CD8-positive, alpha-beta memory T cell (primary cell): ENCODE measurements around the gene ANKRD50. TPM values are rescaled to one million over a fixed set of nuclear protein-coding genes. Genes with fewer than 3 reads are reported as not detected.

Source experiments
- CTCF ChIA-PET: fragments of 350-600 bp; sonication (Branson Sonifier 250); formaldehyde crosslinking; loops from one replicate; lab custom pipeline; 2021; ENCODE audit warnings: antibody characterized with exemption; lab: Charles Lee
- POLR2A ChIA-PET: fragments of 350-600 bp; sonication (Branson Sonifier 250); formaldehyde crosslinking; loops from one replicate; lab custom pipeline; 2021; ENCODE audit warnings: antibody characterized with exemption; lab: Charles Lee
- DNase-seq, 5 donors: peaks; one replicate each; pipeline versions ENCODE4 v3.0.0 to v3.0.0-alpha.2; 2020 to 2022; ENCODE audit warnings: mixed read lengths in 1 of 5
- H3K27ac ChIP-seq: one replicate; pipeline ENCODE4 v1.7.0; 2013; ENCODE audit warnings: low read depth, mild to moderate bottlenecking, low read length, moderate library complexity
- H3K27me3 ChIP-seq: 2 replicates; pipeline ENCODE4 v1.7.0; 2013; ENCODE audit warnings: low read length, mild to moderate bottlenecking; ENCODE audit not compliant: insufficient read depth, poor library complexity, severe bottlenecking
- H3K36me3 ChIP-seq: 2 replicates; pipeline ENCODE4 v1.7.0; 2013; ENCODE audit warnings: mild to moderate bottlenecking, low read length, moderate library complexity; ENCODE audit not compliant: insufficient read depth
- H3K4me1 ChIP-seq: 2 replicates; pipeline ENCODE4 v1.7.0; 2013; ENCODE audit warnings: mild to moderate bottlenecking, low read length, moderate library complexity; ENCODE audit not compliant: insufficient read depth
- H3K4me3 ChIP-seq: 2 replicates; pipeline ENCODE4 v1.7.0; 2013; ENCODE audit warnings: mild to moderate bottlenecking, low read length
- H3K9me3 ChIP-seq: 2 replicates; pipeline ENCODE4 v1.7.0; 2013; ENCODE audit warnings: mild to moderate bottlenecking, low read length
- H3K27ac Mint-ChIP-seq, 8 donors: one replicate each; pipeline ENCODE4 v1.8.0; 2020 to 2021; ENCODE audit warnings: mixed read lengths in 8 of 8, mild to moderate bottlenecking in 6 of 8, inconsistent platforms in 3 of 8, moderate library complexity in 3 of 8
- H3K27me3 Mint-ChIP-seq, 2 donors: one replicate each; pipeline ENCODE4 v1.8.0; 2020 to 2021; ENCODE audit warnings: mixed read lengths in 2 of 2, mild to moderate bottlenecking in 1 of 2, moderate library complexity in 1 of 2
- H3K36me3 Mint-ChIP-seq, 3 donors: one replicate each; pipeline ENCODE4 v1.8.0; 2020 to 2021; ENCODE audit warnings: mixed read lengths in 3 of 3, inconsistent platforms in 1 of 3, mild to moderate bottlenecking in 1 of 3
- H3K4me1 Mint-ChIP-seq, 3 donors: one replicate each; pipeline ENCODE4 v1.8.0; 2020 to 2021; ENCODE audit warnings: mixed read lengths in 3 of 3, inconsistent platforms in 1 of 3, mild to moderate bottlenecking in 1 of 3
- H3K4me3 Mint-ChIP-seq, 7 donors: one replicate each; pipeline ENCODE4 v1.8.0; 2020 to 2021; ENCODE audit warnings: mixed read lengths in 7 of 7, mild to moderate bottlenecking in 6 of 7, moderate library complexity in 4 of 7, inconsistent platforms in 2 of 7
- H3K9me3 Mint-ChIP-seq, 5 donors: one replicate each; pipeline ENCODE4 v1.8.0; 2020 to 2022; ENCODE audit warnings: mixed read lengths in 5 of 5, mild to moderate bottlenecking in 3 of 5, moderate library complexity in 2 of 5, inconsistent platforms in 1 of 5
- polyA plus RNA-seq: library from polyadenylated mRNA; unstranded; fragments of 300-500 nt; fragmentation: Illumina TruSeq; gene quantifications from one replicate; pipeline ENCODE4 v1.2.3, GENCODE V29; 2021
- total RNA-seq, 2 experiments: library from RNA; stranded (reverse); gene quantifications; one replicate each; pipeline ENCODE4 v1.2.3, GENCODE V29; 2021

Gene ANKRD50
- total and polyA plus RNA-seq, 3 experiments from 2014 or later = 0.15 to 0.20 (median 0.16) TPM

DNA sequence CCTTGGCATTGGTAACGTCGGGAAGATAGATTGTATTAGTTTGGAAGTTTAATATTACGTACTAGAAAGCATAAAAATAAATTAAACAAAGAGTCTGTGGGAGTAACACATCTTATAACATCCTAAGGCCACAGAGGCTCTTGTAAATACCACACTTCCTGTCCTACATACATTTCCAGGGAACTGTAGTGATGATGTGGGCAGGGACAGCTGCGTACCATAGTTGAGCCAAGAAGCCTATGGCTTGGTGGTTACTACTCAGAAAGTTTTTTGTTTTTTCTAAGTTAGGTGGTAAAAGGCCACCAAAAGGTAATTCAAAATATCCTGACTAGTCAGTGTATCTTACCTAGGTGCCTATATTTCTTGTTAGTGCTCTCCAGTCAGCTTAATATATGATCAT lies 4.6 kb upstream of the ANKRD50 start:
- Mint-ChIP-seq H3K36me3 (no peaks in the 10 kb centered on the region), H3K4me3 (no peak overlapping the region), H3K27me3 (peaks cover 1 to 15% of the 10 kb centered on the region in 2 donors), H3K9me3 (peaks cover 0 to 4% (median 0%) of the 10 kb centered on the region in 5 donors), H3K27ac (no peak overlapping the region), H3K4me1 (peaks cover 8 to 9% (median 8%) of the 10 kb centered on the region in 3 donors)
- no peak for DNase-seq
- H3K27ac ChIP-seq = no peak overlapping the region
- H3K4me1 ChIP-seq = no peaks in the 10 kb centered on the region
- POLR2A ChIA-PET = no interaction called here
- CTCF ChIA-PET = no interaction called here
- H3K9me3 ChIP-seq = no peaks in the 10 kb centered on the region
- no peak overlapping the region for H3K4me3 ChIP-seq
- H3K36me3 ChIP-seq = no peaks in the 10 kb centered on the region
- H3K27me3 ChIP-seq = no peaks in the 10 kb centered on the region

DNA sequence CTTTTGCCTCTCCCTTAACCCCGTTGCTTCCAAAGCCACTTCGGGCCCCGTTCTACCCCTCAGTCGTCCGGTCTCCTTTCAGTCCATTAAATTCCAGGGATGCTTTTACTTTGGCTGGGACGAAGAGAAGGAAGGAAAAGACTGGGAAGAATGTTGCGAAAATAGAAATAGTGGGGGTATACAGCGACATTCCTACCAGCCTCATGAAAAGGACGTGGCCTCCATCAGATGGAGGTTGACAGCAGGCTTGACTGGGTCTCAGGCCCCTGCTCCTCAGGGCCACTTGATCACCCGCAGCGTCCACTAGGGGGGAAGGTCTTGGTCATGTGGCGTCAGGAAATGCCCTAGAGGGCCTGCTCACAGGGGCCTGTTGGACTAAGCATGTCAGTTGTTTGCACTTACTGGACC lies 657 bp upstream of the ANKRD50 start:
- Histone ChIP-seq H3K27ac (no peak overlapping the region), H3K4me3 (peak overlapping the region; percentile 53), H3K27me3 (no peaks in the 10 kb centered on the region), H3K36me3 (no peaks in the 10 kb centered on the region), H3K9me3 (no peaks in the 10 kb centered on the region), H3K4me1 (peaks cover 9% of the 10 kb centered on the region)
- CTCF ChIA-PET = no interaction called here
- Mint-ChIP-seq H3K27ac (peak overlapping the region in 5 of 8 donors; percentile 9 to 82 (median 63)), H3K9me3 (peaks cover 0 to 7% (median 0%) of the 10 kb centered on the region in 5 donors), H3K36me3 (no peaks in the 10 kb centered on the region), H3K27me3 (peaks cover 1 to 18% of the 10 kb centered on the region in 2 donors), H3K4me3 (peak overlapping the region; percentile 43 to 91 (median 78)), H3K4me1 (peaks cover 8 to 9% (median 8%) of the 10 kb centered on the region in 3 donors)
- POLR2A ChIA-PET = no interaction called here
- peak in 2 of 5 donors; percentile 13 to 43 for DNase-seq

DNA sequence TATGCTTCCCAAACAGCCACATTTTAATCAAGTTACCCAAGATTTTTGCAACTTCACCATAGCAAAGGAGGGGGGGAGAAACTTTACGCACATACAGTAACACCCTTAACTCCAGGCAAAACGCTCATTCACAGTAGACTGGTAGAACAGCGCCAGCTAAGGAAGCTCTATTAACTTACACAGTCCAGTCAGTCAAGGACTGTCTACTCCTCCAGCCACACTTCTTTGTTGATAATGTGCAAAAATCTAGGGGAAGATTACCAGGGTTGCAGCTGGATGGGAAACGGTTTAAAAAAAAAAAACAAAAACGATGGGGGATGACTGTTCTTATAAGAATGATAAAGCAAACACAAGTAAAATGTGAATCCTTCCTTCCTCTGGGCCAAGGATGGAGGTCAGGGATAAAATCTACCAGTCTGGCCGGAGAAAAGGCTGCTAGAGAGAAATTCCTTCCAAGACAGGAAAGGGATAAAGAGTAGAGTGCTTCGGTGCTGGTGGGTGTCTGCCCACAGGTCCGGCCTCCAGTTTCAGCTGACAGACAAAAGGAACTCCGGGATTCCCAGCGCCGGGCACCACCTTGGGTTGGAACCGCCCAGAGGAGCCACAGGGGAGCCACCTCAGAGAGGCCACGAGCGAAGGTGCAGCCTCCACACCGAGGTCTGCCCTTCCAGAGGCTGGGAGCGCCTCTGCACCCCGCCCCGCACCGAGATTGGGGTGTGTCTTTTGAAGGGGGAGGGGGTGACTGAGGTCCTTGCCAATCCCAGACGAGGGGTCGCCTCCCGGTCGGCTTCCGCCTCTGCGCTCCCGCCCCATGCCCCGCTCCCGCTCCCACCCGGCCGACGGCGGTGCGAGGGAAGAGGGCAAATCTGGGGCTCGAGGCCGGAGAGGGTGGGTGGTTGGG lies 811 bp downstream of the ANKRD50 start:
- no peaks in the 10 kb centered on the region for H3K36me3 ChIP-seq
- H3K4me1 Mint-ChIP-seq = peaks cover 8 to 9% (median 8%) of the 10 kb centered on the region in 3 donors
- peak overlapping the region; percentile 34 for H3K4me3 ChIP-seq
- no peaks in the 10 kb centered on the region for H3K9me3 ChIP-seq
- H3K27me3 Mint-ChIP-seq = peaks cover 1 to 18% of the 10 kb centered on the region in 2 donors
- no peak overlapping the region for H3K4me3 Mint-ChIP-seq
- peak overlapping the region; percentile 28 for H3K27ac ChIP-seq
- no peaks in the 10 kb centered on the region for H3K36me3 Mint-ChIP-seq
- H3K27me3 ChIP-seq = no peaks in the 10 kb centered on the region
- POLR2A ChIA-PET = no interaction called here
- H3K9me3 Mint-ChIP-seq = peaks cover 0 to 7% (median 0%) of the 10 kb centered on the region in 5 donors
- DNase-seq = peak in 3 of 5 donors; percentile 3 to 40 (median 8)
- CTCF ChIA-PET = no interaction called here
- no peak overlapping the region for H3K27ac Mint-ChIP-seq
- peaks cover 9% of the 10 kb centered on the region for H3K4me1 ChIP-seq

- Mint-ChIP-seq H3K4me3 (no peak overlapping the region), H3K9me3 (peaks cover 0 to 7% (median 0%) of the 10 kb centered on the region in 5 donors), H3K27me3 (peaks cover 0 to 14% of the 10 kb centered on the region in 2 donors), H3K27ac (no peak overlapping the region), H3K4me1 (peaks cover 8 to 9% (median 8%) of the 10 kb centered on the region in 3 donors), H3K36me3 (no peaks in the 10 kb centered on the region)
- Histone ChIP-seq H3K27ac (peak overlapping the region; percentile 20), H3K9me3 (no peaks in the 10 kb centered on the region), H3K4me3 (no peak overlapping the region), H3K4me1 (peaks cover 9% of the 10 kb centered on the region), H3K36me3 (no peaks in the 10 kb centered on the region), H3K27me3 (no peaks in the 10 kb centered on the region)
- ChIA-PET CTCF (no interaction called here), POLR2A (no interaction called here)
- DNase-seq = no peak
These were observed 1.6 kb downstream of the ANKRD50 start for GRCh38 chr4:124710911-124711310.

DNA sequence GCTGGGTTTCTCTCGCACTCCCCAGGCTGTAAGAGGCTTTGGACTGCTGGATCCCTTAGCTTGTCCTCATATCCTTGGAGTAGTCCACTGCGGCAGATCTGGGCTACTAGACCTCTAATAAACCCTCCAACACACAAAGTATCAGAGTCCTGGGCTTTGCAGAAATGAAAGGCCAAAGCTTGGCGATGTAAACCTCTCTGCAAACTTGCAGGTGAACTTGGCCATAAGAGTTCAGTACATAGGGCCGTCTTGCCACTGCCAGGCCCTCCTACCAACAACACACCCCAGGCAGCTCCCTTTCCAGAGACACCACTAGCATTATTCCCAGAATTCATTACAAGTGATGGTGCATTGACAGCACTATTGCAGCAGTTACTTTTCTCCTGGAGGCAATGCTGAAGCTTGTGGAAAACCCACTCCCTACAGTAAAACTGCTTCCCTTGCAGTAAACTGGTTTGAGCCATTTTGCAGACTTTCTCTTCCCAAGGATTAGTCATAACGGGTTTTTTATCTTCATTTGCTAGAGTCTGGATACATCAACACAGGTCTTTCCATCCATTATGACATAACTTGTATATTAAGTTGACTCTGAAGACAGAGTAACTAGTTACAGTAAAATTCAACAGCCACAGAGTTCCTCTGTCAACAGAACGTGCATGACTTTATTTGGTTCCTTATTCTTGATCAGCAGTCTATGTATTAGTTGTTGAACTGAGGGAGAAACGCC lies 2.4 kb downstream of the ANKRD50 start:
- H3K27me3 Mint-ChIP-seq = peaks cover 0 to 14% of the 10 kb centered on the region in 2 donors
- no peak overlapping the region for H3K27ac ChIP-seq
- ChIA-PET POLR2A (no interaction called here), CTCF (no interaction called here)
- no peaks in the 10 kb centered on the region for H3K36me3 Mint-ChIP-seq
- H3K4me3 Mint-ChIP-seq = no peak overlapping the region
- H3K4me1 ChIP-seq = peaks cover 9% of the 10 kb centered on the region
- H3K4me3 ChIP-seq = no peak overlapping the region
- H3K36me3 ChIP-seq = no peaks in the 10 kb centered on the region
- H3K27ac Mint-ChIP-seq = no peak overlapping the region
- peaks cover 0 to 7% (median 0%) of the 10 kb centered on the region in 5 donors for H3K9me3 Mint-ChIP-seq
- no peak for DNase-seq
- no peaks in the 10 kb centered on the region for H3K27me3 ChIP-seq
- H3K4me1 Mint-ChIP-seq = peaks cover 8 to 9% (median 8%) of the 10 kb centered on the region in 3 donors
- no peaks in the 10 kb centered on the region for H3K9me3 ChIP-seq

GRCh38 chr4:124708517-124709300 lies 3.8 kb downstream of the ANKRD50 start:
- ChIA-PET POLR2A (no interaction called here), CTCF (no interaction called here)
- Mint-ChIP-seq H3K9me3 (peaks cover 0 to 7% (median 0%) of the 10 kb centered on the region in 5 donors), H3K4me1 (peaks cover 8% of the 10 kb centered on the region in 3 donors), H3K27ac (no peak overlapping the region), H3K36me3 (no peaks in the 10 kb centered on the region), H3K4me3 (no peak overlapping the region), H3K27me3 (peaks cover 2 to 12% of the 10 kb centered on the region in 2 donors)
- H3K9me3 ChIP-seq = no peaks in the 10 kb centered on the region
- no peak overlapping the region for H3K4me3 ChIP-seq
- H3K4me1 ChIP-seq = peaks cover 9% of the 10 kb centered on the region
- no peaks in the 10 kb centered on the region for H3K36me3 ChIP-seq
- DNase-seq = no peak
- H3K27ac ChIP-seq = no peak overlapping the region
- no peaks in the 10 kb centered on the region for H3K27me3 ChIP-seq

- Mint-ChIP-seq H3K27me3 (peaks cover 4 to 5% of the 10 kb centered on the region in 2 donors), H3K27ac (no peak overlapping the region), H3K36me3 (no peaks in the 10 kb centered on the region), H3K4me1 (no peaks in the 10 kb centered on the region), H3K4me3 (no peak overlapping the region), H3K9me3 (peaks cover 0 to 5% (median 0%) of the 10 kb centered on the region in 5 donors)
- H3K27me3 ChIP-seq = no peaks in the 10 kb centered on the region
- DNase-seq = no peak
- no peak overlapping the region for H3K4me3 ChIP-seq
- H3K36me3 ChIP-seq = no peaks in the 10 kb centered on the region
- no peaks in the 10 kb centered on the region for H3K9me3 ChIP-seq
- CTCF ChIA-PET = no interaction called here
- H3K27ac ChIP-seq = no peak overlapping the region
- no peaks in the 10 kb centered on the region for H3K4me1 ChIP-seq
- POLR2A ChIA-PET = no interaction called here
These were observed 7.1 kb downstream of the ANKRD50 start for GRCh38 chr4:124705393-124705792.
